ENCODE data around the gene CCND2.

The CCND2 gene

DNA sequence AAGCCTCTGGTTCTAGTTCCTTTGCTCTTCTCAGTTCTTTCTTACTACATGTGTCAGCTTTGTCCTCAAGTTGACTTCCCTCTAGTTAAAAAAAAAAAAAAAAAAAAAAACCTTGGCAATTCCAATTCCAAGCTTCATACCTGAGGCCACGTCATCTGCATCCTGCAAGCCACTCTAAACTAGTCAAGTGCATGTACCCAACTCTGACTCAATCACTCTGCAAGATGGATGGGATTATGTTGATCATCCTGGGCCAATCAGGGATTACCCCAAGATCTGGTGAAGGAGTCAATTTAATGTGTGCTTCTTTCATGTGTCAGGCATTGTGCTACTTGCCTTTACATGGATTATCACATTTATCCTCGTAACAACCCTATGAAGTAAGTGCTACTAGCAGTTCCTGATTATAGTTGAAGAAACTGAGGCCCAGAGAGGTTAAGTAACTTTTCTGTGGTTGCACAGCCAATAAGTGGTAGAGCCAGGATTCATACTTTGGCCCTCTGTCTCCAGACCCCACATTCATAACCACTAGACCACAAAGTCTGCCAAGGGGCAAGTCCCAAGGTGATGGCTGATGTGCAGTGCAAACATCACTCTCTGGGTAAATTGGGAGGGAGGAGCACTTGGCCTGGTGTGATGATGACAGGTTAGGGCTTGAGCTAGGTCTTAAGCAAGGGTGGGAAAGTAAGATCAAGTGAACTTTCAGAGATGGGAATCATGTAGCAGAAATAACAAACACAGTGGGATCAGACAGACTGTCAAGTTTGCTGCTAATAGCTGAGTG, 17.3 kb upstream of the CCND2 start:
- no peak for DNase-seq (ENCODE audit: low read depth)

DNA sequence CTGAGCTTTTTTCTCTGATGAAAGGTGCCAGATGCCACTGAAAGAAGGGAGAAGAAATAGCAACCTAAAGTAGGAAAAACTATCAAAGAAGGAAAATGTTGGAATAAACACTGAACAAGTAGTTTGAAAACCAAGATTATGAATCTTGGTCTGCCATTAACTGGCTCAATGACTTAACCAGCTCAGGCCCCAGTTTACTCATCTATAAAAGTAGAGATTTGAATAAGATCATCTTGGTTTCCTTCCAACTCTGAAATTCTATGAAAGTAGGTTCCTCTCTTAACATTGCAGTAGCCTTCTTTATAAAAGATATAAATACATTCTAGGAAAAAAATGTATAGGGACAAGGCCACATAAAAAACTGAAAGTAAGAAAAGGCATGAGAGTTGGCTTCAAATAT, 16.1 kb upstream of the CCND2 start:
- no peak for DNase-seq (ENCODE audit: low read depth)

DNA sequence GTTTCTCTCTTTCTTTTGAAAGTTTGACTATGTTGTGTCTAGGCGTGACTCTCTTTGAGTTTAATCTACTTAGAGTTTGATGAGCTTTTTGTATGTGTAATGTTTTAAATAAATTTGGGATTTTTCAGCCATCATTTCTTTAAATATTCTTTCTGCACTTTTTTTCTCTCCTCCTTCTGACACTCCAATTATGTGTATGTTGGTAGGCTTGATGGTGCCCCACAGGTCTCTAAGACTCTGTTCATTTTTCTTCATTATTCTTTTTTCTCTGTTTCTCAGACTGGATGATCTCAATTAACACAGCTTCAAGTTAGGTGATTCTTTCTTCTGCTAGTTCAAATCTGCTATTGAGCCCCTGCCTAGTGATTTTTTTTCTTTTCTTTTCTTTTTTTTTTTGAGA, 14.5 kb upstream of the CCND2 start:
- DNase-seq (ENCODE audit: low read depth): no peak

DNA sequence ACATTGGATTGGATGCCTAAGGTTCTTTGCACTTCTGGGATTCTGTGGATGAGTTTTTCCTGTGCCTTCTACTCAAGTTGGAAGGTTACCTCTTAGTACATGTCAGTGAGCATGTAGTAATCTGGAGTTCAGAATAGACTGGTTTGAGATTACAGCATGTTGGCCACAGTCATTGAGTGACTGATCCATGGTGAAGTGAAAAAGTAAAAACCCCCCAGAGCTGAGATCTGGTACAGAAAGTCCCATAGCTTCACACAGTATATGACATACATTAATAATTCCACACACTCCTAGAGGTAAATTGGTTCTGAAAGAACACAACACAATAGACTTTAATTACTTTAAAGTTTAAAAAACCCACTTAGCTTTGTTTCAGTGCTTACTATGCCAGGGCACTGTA, 11.9 kb upstream of the CCND2 start:
- DNase-seq (ENCODE audit: low read depth): no peak

DNA sequence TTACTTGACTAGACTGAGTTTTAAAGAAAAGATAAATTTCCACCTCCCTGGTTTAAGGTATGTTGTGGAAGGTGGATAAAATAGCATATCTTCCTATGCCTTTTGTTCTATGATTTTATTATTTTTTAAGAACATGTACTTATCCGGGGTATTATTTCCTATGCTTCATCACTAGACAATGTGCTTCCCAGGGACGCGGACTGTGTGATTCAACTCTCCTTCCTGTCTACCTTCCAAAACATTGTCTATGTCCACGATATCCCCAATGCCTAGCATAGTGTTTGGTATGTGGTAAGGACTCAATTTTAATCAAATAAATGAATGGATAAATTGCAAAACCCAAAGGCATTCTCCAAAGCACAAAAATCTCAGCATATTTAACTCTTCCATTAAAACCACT, 8.3 kb upstream of the CCND2 start:
- no peak for DNase-seq (ENCODE audit: low read depth)

DNA sequence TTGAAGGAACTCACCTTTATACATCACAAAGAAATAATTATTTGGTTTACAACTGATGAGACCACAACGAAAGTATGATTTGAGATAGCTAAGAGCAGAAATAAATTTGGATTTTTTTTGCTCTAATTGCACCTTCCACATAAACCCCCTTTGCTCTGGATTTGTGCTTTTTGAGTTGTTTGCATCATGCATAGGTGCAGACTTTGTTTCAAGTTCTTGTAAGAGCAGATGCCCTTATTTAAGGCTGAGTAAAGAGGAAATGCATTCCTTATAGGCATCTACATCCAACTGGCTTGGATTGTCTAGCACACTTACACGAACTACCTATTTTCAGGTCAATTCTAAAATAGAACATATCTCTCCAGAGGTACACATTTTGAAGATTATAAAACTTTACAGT, 6.6 kb upstream of the CCND2 start:
- no peak for DNase-seq (ENCODE audit: low read depth)

DNA sequence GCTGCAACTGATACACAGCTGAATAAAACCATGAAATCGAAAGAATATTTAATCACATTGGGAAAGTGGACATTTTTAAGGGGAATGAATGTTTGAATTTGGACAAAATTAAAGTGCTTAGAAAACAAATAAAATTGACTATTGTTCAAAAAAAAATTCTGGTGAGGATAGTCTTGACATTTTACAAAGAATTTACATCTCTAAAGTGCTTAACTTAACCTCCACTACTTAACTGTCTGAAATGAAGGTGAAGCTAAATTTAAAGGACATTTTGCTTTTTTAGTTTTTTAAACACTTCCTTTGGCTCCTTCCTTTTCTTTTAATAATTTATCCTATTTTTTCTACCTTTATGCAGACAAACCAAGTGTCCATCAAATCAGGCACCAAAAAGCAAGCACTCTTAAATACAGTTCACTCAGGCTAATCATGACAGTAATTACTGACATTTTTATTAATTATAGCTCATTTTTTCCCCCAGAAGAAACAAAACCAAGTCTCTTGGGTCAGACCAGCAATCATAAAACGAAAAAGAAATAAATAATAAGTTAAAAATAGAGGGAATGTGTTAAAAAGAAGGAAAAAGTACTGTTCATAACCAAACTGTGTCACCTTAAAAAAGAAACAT, 5.7 kb upstream of the CCND2 start:
- DNase-seq (ENCODE audit: low read depth): no peak

DNA sequence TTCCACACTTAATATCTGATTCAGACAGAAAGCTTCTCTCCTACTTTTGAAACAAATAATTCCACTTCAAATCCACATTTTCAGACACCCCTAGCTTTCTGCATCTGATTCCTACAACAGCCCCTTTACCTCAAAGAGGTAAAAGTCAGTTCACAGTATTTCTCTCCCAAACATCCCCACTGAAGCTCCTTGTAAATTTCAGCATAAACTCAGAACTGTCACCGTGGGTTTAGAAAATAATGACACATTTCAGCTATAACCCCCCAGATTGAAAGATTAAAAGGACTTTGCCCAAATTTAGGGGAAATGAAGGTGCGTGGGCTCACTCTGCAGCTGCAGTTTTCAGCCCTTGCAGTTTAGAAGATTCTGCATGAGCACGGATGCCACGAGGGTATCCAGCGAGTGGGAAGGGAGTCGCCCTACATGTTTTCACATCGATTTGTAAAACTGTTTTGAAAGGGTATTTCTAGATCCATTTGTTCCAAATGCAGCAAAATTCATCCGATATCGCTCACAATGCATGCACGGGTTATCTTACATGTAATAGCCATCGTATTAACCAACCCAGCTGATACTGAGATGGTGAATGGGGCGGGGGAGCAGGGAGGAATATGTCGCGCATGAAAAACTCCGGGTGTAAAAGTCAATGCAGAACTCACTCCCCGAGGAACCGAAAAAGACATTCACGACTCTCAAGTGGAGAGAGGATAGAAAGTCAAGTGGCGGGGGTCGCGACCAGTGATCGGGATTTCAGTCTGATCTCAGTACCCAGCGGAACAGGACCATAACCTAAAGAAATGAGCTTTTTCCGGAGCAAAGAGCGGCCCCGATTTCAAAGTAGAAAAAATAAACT, 5.0 kb upstream of the CCND2 start:
- DNase-seq (ENCODE audit: low read depth): no peak

DNA sequence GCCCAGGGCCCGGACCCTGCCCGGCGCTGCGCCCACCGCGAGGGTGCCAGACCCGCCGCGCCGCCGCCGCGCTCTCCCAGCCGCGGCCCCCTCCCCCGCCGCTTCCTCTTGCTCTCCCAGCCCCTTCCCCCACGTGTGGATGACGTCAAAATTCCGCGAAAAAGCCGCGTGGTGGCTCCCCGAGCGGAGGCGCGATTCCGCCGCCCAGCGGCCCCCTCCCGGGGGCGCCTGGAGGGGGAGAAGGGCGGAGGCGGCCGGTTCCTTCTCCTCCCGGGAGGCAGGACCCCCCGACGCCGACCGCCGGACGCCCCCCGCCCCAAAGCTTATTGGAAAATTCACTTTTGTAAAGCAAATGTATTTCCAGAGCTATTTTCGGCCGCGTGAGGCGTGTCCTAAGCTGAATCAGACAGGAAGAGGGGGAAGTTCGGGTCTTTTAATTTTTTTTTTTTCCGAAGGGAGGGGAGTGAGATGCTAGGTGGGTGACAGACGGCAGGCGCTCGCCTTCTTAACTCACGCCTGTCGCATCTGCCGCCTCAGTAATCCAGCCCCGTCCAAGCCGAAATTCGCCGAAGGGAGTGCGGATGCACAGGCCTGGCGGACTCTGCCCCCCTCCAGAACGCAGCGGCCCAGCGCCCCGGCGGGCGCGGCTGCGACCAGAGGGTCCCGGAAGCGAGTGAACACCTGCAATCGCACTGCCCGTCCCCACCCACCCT, 4.1 kb upstream of the CCND2 start:
- no peak for DNase-seq (ENCODE audit: low read depth)

DNA sequence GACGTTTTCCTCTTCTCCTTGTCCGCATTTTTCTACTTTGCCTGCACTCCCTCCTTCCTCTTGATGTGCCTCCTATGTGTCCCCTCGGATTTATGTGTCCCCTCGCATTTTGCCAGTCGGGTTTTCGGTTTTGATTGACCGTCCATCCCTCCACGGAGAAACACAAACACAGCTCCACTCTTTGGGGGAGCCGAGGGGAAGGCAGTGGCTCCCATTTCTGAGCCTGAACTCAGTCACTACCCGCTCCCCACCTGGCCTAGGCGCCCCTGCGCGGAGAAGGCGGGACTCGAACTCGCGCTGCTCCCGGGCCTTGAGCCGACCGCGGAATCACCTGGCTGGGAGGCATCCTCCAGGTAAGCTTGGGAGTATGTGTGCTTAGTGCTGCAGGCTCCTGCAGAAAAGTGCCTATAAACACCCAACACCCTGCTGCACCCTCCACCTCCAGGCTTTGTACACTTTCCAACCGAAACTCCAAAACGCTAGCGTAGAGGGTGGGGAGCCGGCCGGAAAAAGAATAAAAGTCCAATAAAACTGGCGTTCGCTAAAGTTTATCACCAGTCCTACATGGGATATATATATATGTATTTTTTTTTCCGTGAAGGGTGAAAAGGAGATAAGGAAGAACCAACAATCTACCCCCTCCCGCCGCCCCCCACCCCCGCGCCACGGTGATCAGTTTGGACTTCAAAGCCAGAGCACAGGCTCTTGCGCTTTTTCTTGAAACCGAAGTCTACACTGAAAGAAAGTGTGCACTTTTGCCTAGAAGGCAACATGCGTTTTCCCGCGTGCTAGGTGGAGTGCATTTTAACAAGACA, 3.3 kb upstream of the CCND2 start:
- no peak for DNase-seq (ENCODE audit: low read depth)

DNA sequence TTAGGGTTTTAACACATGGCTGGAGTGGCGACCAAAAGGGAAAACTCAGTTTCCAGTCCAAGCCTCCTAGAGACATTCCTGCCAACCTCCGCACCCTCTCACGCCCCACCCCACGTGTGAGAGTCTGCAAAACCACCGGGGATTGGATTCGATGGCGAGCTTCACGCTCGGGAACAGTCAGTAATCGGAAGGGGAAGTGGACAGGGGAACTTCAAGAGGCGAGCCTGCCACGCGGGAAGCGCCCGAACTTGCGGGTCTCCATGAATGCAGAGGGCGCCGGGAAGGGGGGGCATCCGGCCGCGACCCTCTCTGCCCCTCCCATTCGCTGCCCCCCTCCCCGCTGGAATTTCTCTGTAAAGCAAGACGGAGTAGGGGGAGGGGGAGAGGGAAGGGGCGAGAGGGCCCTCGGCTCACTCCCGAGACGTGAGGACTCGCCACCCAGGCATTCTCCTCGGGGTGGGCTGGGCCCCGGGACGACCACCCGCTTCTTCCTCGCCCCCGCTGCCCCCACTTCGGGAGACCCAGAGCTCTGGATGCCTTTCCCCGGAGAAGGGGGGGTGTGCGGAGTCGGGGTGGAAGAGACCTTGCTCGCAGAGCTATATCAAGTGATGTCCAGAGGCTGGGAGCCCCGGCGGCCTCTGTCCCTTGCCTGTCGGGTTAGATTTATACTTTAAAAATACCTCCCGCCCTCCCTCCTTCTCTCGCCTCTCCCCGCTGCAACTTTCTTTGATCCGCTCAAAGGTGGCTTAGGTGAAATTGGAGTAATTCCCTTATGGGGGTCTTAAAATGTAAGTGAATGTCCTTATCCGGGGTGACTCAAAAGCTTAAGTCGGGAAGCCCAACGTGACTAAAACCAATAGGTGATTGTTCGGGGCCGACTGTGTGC, 2.5 kb upstream of the CCND2 start:
- DNase-seq (ENCODE audit: low read depth): no peak

DNA sequence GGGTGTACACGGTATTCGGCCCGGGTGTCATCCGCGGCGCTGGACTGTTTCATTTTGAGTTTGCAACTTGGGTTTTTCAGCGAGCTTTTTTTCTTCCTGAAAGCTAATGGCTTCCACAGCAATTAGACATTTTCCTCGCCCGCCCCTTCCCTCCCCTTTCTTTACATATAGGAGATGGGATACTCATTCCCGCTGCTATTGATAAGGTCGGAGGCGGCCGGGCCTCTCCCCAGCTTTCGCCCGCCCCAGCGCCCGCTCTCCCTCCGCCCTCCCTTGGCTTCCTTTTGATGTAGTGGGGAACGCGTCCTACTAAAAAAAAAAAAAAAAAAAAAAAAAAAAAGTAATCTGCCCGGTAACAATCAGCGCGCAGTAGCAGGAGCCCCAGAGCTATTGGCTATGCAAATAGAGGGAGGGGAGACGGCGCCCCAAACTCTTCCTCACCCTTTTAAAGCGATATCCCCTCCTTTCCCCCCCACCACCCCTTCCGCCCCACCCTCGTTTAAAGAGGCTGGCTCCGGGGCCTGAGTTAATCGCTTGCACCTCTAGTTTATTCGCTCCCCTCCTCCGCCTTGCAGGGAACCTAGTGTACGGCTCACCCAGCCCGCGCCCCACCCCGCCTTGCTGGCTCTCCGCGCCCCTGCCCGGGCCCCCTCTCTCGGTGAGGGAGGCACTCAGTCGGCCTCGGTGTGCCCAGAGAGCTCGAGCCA, 1.7 kb upstream of the CCND2 start:
- DNase-seq (ENCODE audit: low read depth): no peak

DNA sequence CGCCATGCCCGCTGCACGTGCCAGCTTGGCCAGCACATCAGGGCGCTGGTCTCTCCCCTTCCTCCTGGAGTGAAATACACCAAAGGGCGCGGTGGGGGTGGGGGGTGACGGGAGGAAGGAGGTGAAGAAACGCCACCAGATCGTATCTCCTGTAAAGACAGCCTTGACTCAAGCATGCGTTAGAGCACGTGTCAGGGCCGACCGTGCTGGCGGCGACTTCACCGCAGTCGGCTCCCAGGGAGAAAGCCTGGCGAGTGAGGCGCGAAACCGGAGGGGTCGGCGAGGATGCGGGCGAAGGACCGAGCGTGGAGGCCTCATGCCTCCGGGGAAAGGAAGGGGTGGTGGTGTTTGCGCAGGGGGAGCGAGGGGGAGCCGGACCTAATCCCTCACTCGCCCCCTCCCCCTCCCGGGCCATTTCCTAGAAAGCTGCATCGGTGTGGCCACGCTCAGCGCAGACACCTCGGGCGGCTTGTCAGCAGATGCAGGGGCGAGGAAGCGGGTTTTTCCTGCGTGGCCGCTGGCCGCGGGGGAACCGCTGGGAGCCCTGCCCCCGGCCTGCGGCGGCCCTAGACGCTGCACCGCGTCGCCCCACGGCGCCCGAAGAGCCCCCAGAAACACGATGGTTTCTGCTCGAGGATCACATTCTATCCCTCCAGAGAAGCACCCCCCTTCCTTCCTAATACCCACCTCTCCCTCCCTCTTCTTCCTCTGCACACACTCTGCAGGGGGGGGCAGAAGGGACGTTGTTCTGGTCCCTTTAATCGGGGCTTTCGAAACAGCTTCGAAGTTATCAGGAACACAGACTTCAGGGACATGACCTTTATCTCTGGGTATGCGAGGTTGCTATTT, 914 bp upstream of the CCND2 start:
- no peak for DNase-seq (ENCODE audit: low read depth)

DNA sequence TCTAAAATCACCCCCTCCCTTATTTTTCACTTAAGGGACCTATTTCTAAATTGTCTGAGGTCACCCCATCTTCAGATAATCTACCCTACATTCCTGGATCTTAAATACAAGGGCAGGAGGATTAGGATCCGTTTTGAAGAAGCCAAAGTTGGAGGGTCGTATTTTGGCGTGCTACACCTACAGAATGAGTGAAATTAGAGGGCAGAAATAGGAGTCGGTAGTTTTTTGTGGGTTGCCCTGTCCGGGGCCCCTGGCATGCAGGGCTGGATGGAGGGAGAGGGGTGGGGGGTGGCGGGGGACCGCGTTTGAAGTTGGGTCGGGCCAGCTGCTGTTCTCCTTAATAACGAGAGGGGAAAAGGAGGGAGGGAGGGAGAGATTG, 300 bp upstream of the CCND2 start:
- DNase-seq (ENCODE audit: low read depth): no peak

DNA sequence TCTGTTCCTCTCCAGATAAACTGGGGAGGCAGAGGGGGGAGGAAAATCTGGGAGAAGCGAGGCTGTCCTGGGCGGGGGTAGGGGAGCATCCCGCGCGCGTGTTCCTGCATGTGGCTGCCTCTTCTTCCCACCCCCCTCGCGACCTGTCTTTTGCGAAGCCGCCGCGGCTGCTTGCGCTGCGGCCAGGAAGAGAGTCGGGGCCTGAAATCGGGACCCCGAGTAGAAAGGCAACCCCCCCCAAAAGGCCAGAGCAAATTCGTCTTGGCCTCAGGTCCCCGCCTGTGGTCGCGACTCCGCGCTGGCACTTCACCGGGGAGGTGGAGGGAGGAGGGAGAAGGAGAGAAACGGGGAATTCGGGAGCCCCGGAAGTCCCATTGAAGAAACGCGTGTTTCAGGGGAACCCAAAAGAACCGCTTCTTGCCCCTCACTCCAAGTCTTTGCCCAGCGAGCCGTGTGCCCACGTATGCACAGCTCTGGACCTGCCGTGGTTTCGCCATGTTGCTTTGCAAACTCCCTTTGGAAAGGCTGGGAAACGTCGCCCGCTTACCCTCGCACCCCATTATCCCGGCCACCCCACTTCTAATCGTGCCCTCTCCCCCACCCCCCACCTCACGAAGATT, 944 bp downstream of the CCND2 start:
- no peak for DNase-seq (ENCODE audit: low read depth)

DNA sequence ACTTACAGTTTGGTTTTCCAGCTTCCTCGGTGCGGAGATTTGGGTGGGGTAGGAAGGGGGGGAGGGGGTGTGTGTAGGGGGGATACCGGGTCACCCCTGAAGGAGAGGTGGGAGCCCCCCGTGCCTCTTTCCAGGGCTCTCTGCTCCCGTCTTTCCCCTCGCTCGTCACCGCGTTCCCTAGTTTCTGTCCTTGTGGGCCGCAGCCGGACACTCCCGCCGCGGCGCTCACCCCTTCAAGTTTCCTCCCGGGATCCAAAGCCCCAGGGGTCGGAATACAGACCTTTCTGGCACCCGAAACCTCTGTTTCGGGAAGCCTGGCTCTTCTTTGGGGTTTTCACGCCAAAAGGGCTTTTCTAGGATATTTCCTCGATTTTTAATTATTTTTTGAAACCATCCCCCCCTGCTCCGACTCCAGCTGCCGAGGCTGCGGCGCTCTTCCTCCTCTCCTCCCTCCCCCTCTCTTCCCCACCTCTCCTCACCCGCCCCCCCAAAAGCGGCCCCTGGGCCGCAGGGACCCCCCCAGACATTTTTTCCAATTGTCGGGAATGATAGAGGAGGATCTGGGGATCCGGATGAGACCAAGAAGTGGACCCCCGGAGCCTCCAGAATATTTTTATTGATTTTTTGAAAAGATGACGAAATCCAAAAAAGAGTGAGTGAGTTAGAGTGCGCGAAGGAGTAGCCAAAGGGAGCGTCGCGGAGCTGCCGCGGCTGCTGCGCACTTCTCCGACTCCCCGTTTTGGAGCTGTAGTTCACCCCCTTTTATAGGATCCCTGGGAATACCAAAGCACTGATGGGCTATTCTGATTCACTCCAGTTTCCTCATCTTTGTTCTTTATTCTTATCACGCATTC, 1.7 kb downstream of the CCND2 start:
- no peak for DNase-seq (ENCODE audit: low read depth)

DNA sequence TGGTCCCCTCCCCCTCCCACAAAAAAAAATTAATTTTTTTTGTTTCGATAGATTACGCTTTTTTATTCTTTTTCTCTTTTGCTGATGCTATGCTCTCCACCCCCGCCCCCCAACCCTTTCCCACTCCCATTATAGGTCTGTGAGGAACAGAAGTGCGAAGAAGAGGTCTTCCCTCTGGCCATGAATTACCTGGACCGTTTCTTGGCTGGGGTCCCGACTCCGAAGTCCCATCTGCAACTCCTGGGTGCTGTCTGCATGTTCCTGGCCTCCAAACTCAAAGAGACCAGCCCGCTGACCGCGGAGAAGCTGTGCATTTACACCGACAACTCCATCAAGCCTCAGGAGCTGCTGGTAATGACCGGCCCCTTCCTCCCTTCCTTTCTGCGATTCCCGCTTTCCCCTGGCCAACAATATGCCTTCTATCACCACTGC, 2.3 kb downstream of the CCND2 start:
- no peak for DNase-seq (ENCODE audit: low read depth)
